Memory B cell (primary cell): Measurements from ENCODE around the gene ZNF214.
"Not testable (repeated sequence)": the region's sequence is repeated elsewhere in the genome, so short reads cannot be mapped to it uniquely, and the experiment has no call there.

Source experiments
- ATAC-seq: fragments of 150-1000 bp; cut with Tn5 transposase; 2 replicates; pipeline ENCODE4 v1.10.0; 2021; ENCODE audit warnings: low read depth, mild to moderate bottlenecking, moderate library complexity
- DNase-seq, 2 donors: peaks; one replicate each; pipeline ENCODE4 v3.0.0; 2022; ENCODE audit warnings: low spot score in 2 of 2
- H3K27ac Mint-ChIP-seq: one replicate; pipeline ENCODE4 v1.8.0; 2022; ENCODE audit warnings: mild to moderate bottlenecking, moderate library complexity, mixed read lengths
- H3K27me3 Mint-ChIP-seq: one replicate; pipeline ENCODE4 v1.8.0; 2022; ENCODE audit warnings: mixed read lengths
- H3K36me3 Mint-ChIP-seq: one replicate; pipeline ENCODE4 v1.8.0; 2022; ENCODE audit warnings: mild to moderate bottlenecking, mixed read lengths
- H3K4me1 Mint-ChIP-seq: one replicate; pipeline ENCODE4 v1.8.0; 2022; ENCODE audit warnings: mixed read lengths
- H3K4me3 Mint-ChIP-seq: one replicate; pipeline ENCODE4 v1.8.0; 2022; ENCODE audit warnings: mild to moderate bottlenecking, moderate library complexity, mixed read lengths
- H3K9me3 Mint-ChIP-seq: one replicate; pipeline ENCODE4 v1.8.0; 2022; ENCODE audit warnings: mixed read lengths

The ZNF214 gene

GRCh38 chr11:7016011-7016410 lies 4.1 kb downstream of the ZNF214 start:
- H3K4me3 Mint-ChIP-seq, result no peak overlapping the region
- H3K27me3 Mint-ChIP-seq, result peaks cover 10% of the 10 kb centered on the region
- H3K36me3 Mint-ChIP-seq, result no peaks in the 10 kb centered on the region
- H3K27ac Mint-ChIP-seq, result no peak overlapping the region
- no peak for ATAC-seq
- H3K9me3 Mint-ChIP-seq, result no peaks in the 10 kb centered on the region
- no peak for DNase-seq
- peaks cover 6% of the 10 kb centered on the region for H3K4me1 Mint-ChIP-seq

GRCh38 chr11:7014118-7014517 lies 6.0 kb downstream of the ZNF214 start:
- Mint-ChIP-seq H3K4me1 (no peaks in the 10 kb centered on the region), H3K27ac (no peak overlapping the region), H3K4me3 (no peak overlapping the region), H3K36me3 (no peaks in the 10 kb centered on the region), H3K9me3 (no peaks in the 10 kb centered on the region), H3K27me3 (peaks cover 4% of the 10 kb centered on the region)
- DNase-seq (no peak), ATAC-seq (no peak)

DNA sequence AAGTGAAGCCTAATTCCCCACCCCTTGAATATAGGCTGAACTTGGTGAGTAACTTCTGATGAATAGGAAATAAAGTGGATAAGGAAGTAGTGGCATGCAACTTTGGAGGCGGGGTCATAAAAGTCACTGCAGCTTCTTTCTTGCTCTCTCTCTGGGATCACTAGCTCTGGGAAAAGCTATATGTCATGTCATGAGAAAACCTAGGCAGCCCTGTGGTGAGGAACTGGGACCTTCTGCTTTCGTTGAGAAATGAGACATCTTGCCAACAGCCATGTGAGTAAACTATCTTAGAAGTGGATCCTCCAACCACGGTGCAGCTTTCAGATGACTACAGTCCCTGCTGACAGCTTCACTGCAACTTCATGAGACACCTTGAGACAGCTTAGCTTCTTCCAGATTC lies 15.7 kb downstream of the ZNF214 start:
- H3K36me3 Mint-ChIP-seq, result no peaks in the 10 kb centered on the region
- no peak overlapping the region for H3K27ac Mint-ChIP-seq
- H3K4me1 Mint-ChIP-seq, result no peaks in the 10 kb centered on the region
- H3K27me3 Mint-ChIP-seq, result peaks cover 4% of the 10 kb centered on the region
- no peak overlapping the region for H3K4me3 Mint-ChIP-seq
- no peak for DNase-seq
- ATAC-seq, result no peak
- no peaks in the 10 kb centered on the region for H3K9me3 Mint-ChIP-seq

DNA sequence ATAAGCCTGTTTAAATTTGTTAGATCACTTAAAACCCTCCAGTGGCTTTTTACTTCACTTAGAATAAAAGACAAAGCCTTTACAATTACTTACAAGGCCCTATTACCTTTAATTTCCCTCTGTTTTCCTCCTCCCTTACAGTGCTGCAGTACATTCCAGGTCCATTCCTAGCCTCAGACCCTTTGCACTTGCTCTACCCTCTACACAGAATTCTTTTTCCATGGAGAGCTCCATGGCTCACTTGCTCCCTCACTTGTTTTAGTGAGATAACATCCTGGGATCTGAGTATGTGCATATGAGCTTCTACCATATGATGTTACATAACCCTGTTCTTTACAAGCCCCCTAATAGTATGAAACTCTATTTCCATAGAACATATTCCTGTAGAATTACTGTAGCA lies 24.4 kb downstream of the ZNF214 start:
- no peaks in the 10 kb centered on the region for H3K9me3 Mint-ChIP-seq
- ATAC-seq (no peak), DNase-seq (no peak)
- no peak overlapping the region for H3K27ac Mint-ChIP-seq
- H3K4me1 Mint-ChIP-seq, result no peaks in the 10 kb centered on the region
- no peak overlapping the region for H3K4me3 Mint-ChIP-seq
- H3K27me3 Mint-ChIP-seq, result no peaks in the 10 kb centered on the region
- peaks cover 3% of the 10 kb centered on the region for H3K36me3 Mint-ChIP-seq

GRCh38 chr11:6992457-6993417 lies 27.4 kb downstream of the ZNF214 start:
- ATAC-seq, result no peak
- H3K36me3 Mint-ChIP-seq, result peaks cover 2% of the 10 kb centered on the region
- no peaks in the 10 kb centered on the region for H3K27me3 Mint-ChIP-seq
- DNase-seq, result no peak
- H3K4me3 Mint-ChIP-seq, result no peak overlapping the region
- H3K4me1 Mint-ChIP-seq, result no peaks in the 10 kb centered on the region
- no peaks in the 10 kb centered on the region for H3K9me3 Mint-ChIP-seq
- H3K27ac Mint-ChIP-seq, result no peak overlapping the region

- DNase-seq (no peak), ATAC-seq (no peak)
- no peaks in the 10 kb centered on the region for H3K27me3 Mint-ChIP-seq
- no peak overlapping the region for H3K27ac Mint-ChIP-seq
- no peaks in the 10 kb centered on the region for H3K4me1 Mint-ChIP-seq
- H3K9me3 Mint-ChIP-seq, result no peaks in the 10 kb centered on the region
- H3K36me3 Mint-ChIP-seq, result peaks cover 2% of the 10 kb centered on the region
- H3K4me3 Mint-ChIP-seq, result no peak overlapping the region
Measured at GRCh38 chr11:6992026-6992425, 28.1 kb downstream of the ZNF214 start.

DNA sequence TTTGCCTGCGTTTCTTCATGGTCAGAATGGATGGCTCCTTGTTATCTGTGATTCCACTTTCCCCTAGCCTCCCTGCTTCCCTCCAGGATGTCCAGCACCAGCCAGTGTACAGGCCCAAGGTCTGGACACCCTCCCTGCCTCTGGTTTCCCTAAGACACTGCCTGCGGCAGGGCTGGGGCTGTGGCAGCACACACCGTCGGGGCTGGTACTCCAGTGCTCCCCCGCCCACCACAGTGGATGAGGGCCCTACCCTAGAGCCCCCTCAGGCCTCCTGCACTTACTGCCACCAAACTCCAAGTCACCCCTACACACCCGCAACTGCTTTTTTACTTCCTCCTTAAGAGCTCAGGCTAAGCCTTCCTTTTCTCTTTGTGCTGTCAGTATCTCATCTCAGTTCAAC lies 28.9 kb downstream of the ZNF214 start:
- Mint-ChIP-seq H3K4me3 (no peak overlapping the region), H3K27me3 (no peaks in the 10 kb centered on the region), H3K4me1 (no peaks in the 10 kb centered on the region), H3K27ac (no peak overlapping the region), H3K36me3 (peaks cover 2% of the 10 kb centered on the region), H3K9me3 (no peaks in the 10 kb centered on the region)
- ATAC-seq, result no peak
- no peak for DNase-seq

- Mint-ChIP-seq H3K9me3 (no peaks in the 10 kb centered on the region), H3K4me1 (no peaks in the 10 kb centered on the region), H3K4me3 (no peak overlapping the region), H3K27me3 (no peaks in the 10 kb centered on the region), H3K27ac (no peak overlapping the region), H3K36me3 (peaks cover 2% of the 10 kb centered on the region)
- ATAC-seq, result no peak
- DNase-seq, result no peak
Measured at GRCh38 chr11:6988506-6988905, 31.6 kb downstream of the ZNF214 start.

DNA sequence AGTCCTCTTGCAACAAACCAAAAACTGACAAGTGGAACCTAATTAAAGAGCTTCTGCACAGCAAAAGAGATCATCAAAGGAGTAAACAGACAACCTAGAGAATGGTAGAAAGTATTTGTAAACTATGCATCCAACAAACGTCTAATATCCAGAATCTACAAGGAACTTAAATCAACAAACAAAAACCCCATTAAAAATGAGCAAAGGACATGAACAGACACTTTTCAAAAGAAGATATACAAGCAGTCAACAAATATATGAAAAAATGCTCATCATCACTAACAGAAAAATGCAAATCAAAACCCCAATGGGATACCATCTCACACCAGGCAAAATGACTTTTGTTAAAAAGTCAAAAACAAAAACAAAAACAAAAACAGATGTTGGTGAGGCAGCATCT lies 33.7 kb downstream of the ZNF214 start:
- Mint-ChIP-seq H3K9me3 (no peaks in the 10 kb centered on the region), H3K4me3 (no peak overlapping the region), H3K27ac (no peak overlapping the region), H3K36me3 (no peaks in the 10 kb centered on the region), H3K4me1 (no peaks in the 10 kb centered on the region), H3K27me3 (no peaks in the 10 kb centered on the region)
- no peak for ATAC-seq
- no peak for DNase-seq

DNA sequence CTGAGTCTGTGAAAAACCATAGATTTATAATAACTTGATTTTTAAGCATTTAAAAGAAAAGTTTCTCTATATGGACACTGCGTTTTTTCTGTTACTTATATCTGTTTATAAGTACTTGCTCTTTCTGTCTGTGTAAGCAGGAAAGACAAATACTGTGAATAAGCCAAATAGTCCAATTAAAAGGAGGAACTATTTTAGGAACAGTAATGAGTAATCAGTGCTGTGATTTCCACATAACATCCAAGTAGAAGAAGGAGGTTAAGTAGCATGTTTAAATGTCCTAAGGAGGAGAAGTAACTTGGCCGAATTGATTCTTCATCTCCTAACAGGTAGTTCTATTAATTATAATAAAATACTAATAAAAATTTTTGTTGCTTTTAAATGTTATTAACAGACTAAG lies 40.8 kb downstream of the ZNF214 start:
- no peak for DNase-seq
- no peaks in the 10 kb centered on the region for H3K4me1 Mint-ChIP-seq
- no peaks in the 10 kb centered on the region for H3K27me3 Mint-ChIP-seq
- no peaks in the 10 kb centered on the region for H3K36me3 Mint-ChIP-seq
- no peak overlapping the region for H3K4me3 Mint-ChIP-seq
- no peak for ATAC-seq
- no peak overlapping the region for H3K27ac Mint-ChIP-seq
- H3K9me3 Mint-ChIP-seq, result no peaks in the 10 kb centered on the region

- H3K4me3 Mint-ChIP-seq, H3K27ac Mint-ChIP-seq, DNase-seq: not testable (repeated sequence)
Measured at GRCh38 chr11:6969854-6970253, 50.3 kb downstream of the ZNF214 start.

GRCh38 chr11:6968816-6969215 lies 51.3 kb downstream of the ZNF214 start:
- no peak overlapping the region for H3K4me3 Mint-ChIP-seq
- H3K9me3 Mint-ChIP-seq, result peaks cover 2% of the 10 kb centered on the region
- ATAC-seq (no peak), DNase-seq (no peak)
- no peaks in the 10 kb centered on the region for H3K27me3 Mint-ChIP-seq
- peaks cover 2% of the 10 kb centered on the region for H3K36me3 Mint-ChIP-seq
- no peak overlapping the region for H3K27ac Mint-ChIP-seq
- no peaks in the 10 kb centered on the region for H3K4me1 Mint-ChIP-seq

More at GRCh38 chr11:6969854-6970253, 50.3 kb downstream of the ZNF214 start:
- H3K4me1 Mint-ChIP-seq, H3K9me3 Mint-ChIP-seq, H3K27me3 Mint-ChIP-seq, H3K36me3 Mint-ChIP-seq, ATAC-seq: not testable (repeated sequence)

DNA sequence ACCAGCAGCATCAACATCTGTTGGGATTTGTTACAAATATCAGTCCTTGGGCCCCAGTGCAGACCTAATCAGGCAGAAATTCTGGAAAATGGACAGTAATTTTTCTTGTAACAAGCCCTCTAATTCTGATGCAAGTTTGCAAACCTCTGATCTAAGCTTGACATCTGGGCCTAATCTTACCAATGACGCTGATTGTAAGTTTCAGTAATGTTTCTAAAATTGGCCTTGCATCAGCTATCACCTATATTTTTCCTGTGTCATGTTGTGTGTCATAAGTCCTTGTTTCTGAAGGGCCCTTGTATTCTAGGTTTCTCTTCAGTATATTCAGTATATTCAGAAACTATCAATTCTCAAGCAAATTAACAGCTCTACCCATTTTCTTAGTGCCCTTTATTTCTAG lies 57.5 kb downstream of the ZNF214 start:
- ATAC-seq, result no peak
- no peak overlapping the region for H3K27ac Mint-ChIP-seq
- H3K4me3 Mint-ChIP-seq, result no peak overlapping the region
- H3K27me3 Mint-ChIP-seq, result no peaks in the 10 kb centered on the region
- H3K9me3 Mint-ChIP-seq, result peaks cover 1% of the 10 kb centered on the region
- peaks cover 4% of the 10 kb centered on the region for H3K36me3 Mint-ChIP-seq
- H3K4me1 Mint-ChIP-seq, result no peaks in the 10 kb centered on the region
- DNase-seq, result no peak

DNA sequence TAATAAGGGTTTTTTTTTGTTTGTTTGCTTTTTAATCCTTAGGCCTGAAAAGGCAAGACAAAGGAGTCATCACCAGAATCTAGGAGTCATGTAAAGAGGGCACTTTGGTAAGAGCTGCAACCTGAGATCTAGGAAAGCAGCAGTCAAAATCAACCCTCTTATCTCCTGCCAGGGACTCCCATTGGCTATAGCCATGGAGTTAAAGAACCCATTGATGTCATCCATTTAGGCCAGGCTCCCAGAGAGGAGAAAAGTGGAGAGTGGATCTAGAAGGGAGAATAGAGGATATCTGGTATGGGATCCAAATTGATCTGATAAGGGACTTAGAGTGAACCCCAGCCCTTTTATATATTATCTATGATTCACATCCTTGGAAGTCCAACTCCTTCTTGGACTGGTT lies 58.0 kb downstream of the ZNF214 start:
- no peaks in the 10 kb centered on the region for H3K4me1 Mint-ChIP-seq
- H3K9me3 Mint-ChIP-seq, result no peaks in the 10 kb centered on the region
- H3K27me3 Mint-ChIP-seq, result no peaks in the 10 kb centered on the region
- DNase-seq (no peak), ATAC-seq (no peak)
- no peak overlapping the region for H3K4me3 Mint-ChIP-seq
- H3K27ac Mint-ChIP-seq, result no peak overlapping the region
- peaks cover 6% of the 10 kb centered on the region for H3K36me3 Mint-ChIP-seq

- not testable (repeated sequence) for H3K9me3 Mint-ChIP-seq, H3K27me3 Mint-ChIP-seq, H3K27ac Mint-ChIP-seq, ATAC-seq, DNase-seq, H3K4me1 Mint-ChIP-seq, H3K4me3 Mint-ChIP-seq
- peaks cover 16% of the 10 kb centered on the region for H3K36me3 Mint-ChIP-seq
Measured at GRCh38 chr11:6954248-6954647, 65.9 kb downstream of the ZNF214 start.
